GM23338 (cell line): Measurements from ENCODE around the gene APLNR. TPM values are rescaled to one million over a fixed set of nuclear protein-coding genes. Genes with fewer than 3 reads are reported as not detected.

Experiments used
- ATAC-seq: fragments of 200-7000 bp; cut with Tn5 transposase; 3 replicates; pipeline ENCODE4 v1.9.1; 2020
- DNase-seq: peaks from one replicate; pipeline ENCODE4 v3.0.0-alpha.2; 2015; ENCODE audit warnings: low spot score
- H2AFZ ChIP-seq: fragments of 200-600 bp; sonication (generic); 2 replicates; pipeline ENCODE4 v1.8.0; 2016; ENCODE audit warnings: antibody characterized with exemption, mild to moderate bottlenecking, moderate library complexity
- H3F3A ChIP-seq: fragments of 200-600 bp; sonication (generic); replicated peaks from 2 replicates; pipeline ENCODE4 v1.8.0; 2017; ENCODE audit warnings: antibody characterized with exemption, mixed run types, low read depth
- H3K27ac ChIP-seq: fragments of 200-600 bp; sonication (generic); 2 replicates; pipeline ENCODE4 v1.6.1; 2016; ENCODE audit warnings: low read depth
- H3K27me3 ChIP-seq: fragments of 200-600 bp; sonication (generic); 2 replicates; pipeline ENCODE4 v1.8.0; 2016; ENCODE audit warnings: mild to moderate bottlenecking, mixed run types, moderate library complexity; ENCODE audit not compliant: insufficient read depth
- H3K36me3 ChIP-seq: fragments of 200-600 bp; sonication (generic); 2 replicates; pipeline ENCODE4 v1.8.0; 2016; ENCODE audit warnings: mild to moderate bottlenecking; ENCODE audit not compliant: insufficient read depth
- H3K4me1 ChIP-seq: fragments of 200-600 bp; sonication (generic); 2 replicates; pipeline ENCODE4 v1.8.0; 2016; ENCODE audit warnings: mild to moderate bottlenecking, moderate library complexity; ENCODE audit not compliant: insufficient read depth
- H3K4me2 ChIP-seq: fragments of 200-600 bp; sonication (generic); 2 replicates; pipeline ENCODE4 v1.7.1; 2017; ENCODE audit warnings: mixed run types
- H3K4me3 ChIP-seq: fragments of 200-600 bp; sonication (generic); 2 replicates; pipeline ENCODE4 v1.6.1; 2016; ENCODE audit warnings: mixed run types
- H3K79me2 ChIP-seq: fragments of 200-600 bp; sonication (generic); replicated peaks from 2 replicates; pipeline ENCODE4 v1.8.0; 2017; ENCODE audit warnings: mild to moderate bottlenecking; ENCODE audit not compliant: insufficient read depth
- H3K9me2 ChIP-seq: fragments of 200-600 bp; sonication (generic); 2 replicates; pipeline ENCODE4 v1.8.0; 2017; ENCODE audit not compliant: insufficient read depth
- H4K20me1 ChIP-seq: fragments of 200-600 bp; sonication (generic); replicated peaks from 2 replicates; pipeline ENCODE4 v1.8.0; 2017; ENCODE audit warnings: mild to moderate bottlenecking; ENCODE audit not compliant: insufficient read depth
- H3K27ac Mint-ChIP-seq: 2 replicates; pipeline ENCODE4 v1.8.0; 2020; ENCODE audit warnings: inconsistent platforms, mild to moderate bottlenecking, moderate library complexity, mixed read lengths
- H3K27me3 Mint-ChIP-seq: 3 replicates; pipeline ENCODE4 v1.8.0; 2022; ENCODE audit warnings: low read depth, mild to moderate bottlenecking, moderate library complexity, mixed read lengths, inconsistent platforms; ENCODE audit not compliant: insufficient read depth, poor library complexity
- H3K36me3 Mint-ChIP-seq: 3 replicates; pipeline ENCODE4 v1.8.0; 2021; ENCODE audit warnings: low read depth, mild to moderate bottlenecking, inconsistent platforms, moderate library complexity, mixed read lengths
- H3K4me1 Mint-ChIP-seq: 3 replicates; pipeline ENCODE4 v1.8.0; 2020; ENCODE audit warnings: mild to moderate bottlenecking, inconsistent platforms, mixed read lengths
- H3K4me3 Mint-ChIP-seq: 3 replicates; pipeline ENCODE4 v1.8.0; 2021; ENCODE audit warnings: moderate library complexity, mild to moderate bottlenecking, inconsistent platforms, mixed read lengths
- H3K9me3 Mint-ChIP-seq: 3 replicates; pipeline ENCODE4 v1.8.0; 2020; ENCODE audit warnings: moderate library complexity, mild to moderate bottlenecking, inconsistent platforms, mixed read lengths
- CREB1 ChIP-seq: fragments of 250-450 bp; sonication (Bioruptor Pico); IDR thresholded peaks from 2 replicates; pipeline ENCODE4 v1.5.0; 2020; ENCODE audit warnings: low read depth, mild to moderate bottlenecking, moderate library complexity
- STAT1 ChIP-seq: IDR thresholded peaks from one replicate; pipeline ENCODE4 v1.6.1; 2016; ENCODE audit warnings: antibody characterized with exemption; ENCODE audit not compliant: unreplicated experiment
- ZNF114 ChIP-seq: fragments of 250-450 bp; sonication (Bioruptor Pico); IDR thresholded peaks from 2 replicates; pipeline ENCODE4 v1.5.0; 2020; ENCODE audit warnings: mild to moderate bottlenecking, moderate library complexity
- polyA plus RNA-seq: library from polyadenylated mRNA; unstranded; fragments of >200 nt; fragmentation: Nextera tagmentation; extraction: Ambion mirVana; gene quantifications from 2 replicates; pipeline ENCODE4 v1.2.1, GENCODE V29; 2016
- total RNA-seq: library from RNA; depleted of rRNA; stranded (reverse); fragments of >200 nt; shearing (Covaris generic); gene quantifications from 2 replicates; pipeline ENCODE4 v1.2.3, GENCODE V29; 2014
- TF ChIP-seq, protein P1 (sequence below): fragments of 250-450 bp; sonication (Bioruptor Pico); IDR thresholded peaks from 2 replicates; pipeline ENCODE4 v1.5.0; 2020; ENCODE audit warnings: mild to moderate bottlenecking, moderate library complexity
- TF ChIP-seq, protein P2 (sequence below): IDR thresholded peaks from one replicate; pipeline ENCODE4 v1.6.1; 2018; ENCODE audit warnings: antibody characterized with exemption; ENCODE audit not compliant: unreplicated experiment

The APLNR gene
- total and polyA plus RNA-seq, 2 experiments from 2014 or later = 0.10 TPM; not detected in 1

DNA sequence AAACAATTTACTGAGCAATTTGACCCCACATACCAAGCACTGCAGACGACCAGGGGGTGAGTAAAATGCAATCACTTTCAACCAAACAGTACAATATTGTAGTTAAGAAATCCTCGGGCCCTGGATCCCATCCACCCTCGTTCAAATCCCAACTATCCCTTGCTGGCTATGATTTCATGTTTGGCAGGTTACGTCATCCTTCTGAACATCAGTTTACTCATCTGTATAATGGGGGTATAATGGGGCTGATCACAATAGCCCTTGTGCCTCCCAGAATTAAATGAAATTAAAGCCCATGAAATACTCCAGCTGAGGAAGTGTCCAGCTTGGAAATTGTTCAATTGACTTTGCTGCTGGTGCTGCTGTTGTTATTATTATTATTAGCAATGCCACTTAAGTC is 20.6 kb downstream of the APLNR start (continued):
- TF ChIP-seq, protein P1, sequence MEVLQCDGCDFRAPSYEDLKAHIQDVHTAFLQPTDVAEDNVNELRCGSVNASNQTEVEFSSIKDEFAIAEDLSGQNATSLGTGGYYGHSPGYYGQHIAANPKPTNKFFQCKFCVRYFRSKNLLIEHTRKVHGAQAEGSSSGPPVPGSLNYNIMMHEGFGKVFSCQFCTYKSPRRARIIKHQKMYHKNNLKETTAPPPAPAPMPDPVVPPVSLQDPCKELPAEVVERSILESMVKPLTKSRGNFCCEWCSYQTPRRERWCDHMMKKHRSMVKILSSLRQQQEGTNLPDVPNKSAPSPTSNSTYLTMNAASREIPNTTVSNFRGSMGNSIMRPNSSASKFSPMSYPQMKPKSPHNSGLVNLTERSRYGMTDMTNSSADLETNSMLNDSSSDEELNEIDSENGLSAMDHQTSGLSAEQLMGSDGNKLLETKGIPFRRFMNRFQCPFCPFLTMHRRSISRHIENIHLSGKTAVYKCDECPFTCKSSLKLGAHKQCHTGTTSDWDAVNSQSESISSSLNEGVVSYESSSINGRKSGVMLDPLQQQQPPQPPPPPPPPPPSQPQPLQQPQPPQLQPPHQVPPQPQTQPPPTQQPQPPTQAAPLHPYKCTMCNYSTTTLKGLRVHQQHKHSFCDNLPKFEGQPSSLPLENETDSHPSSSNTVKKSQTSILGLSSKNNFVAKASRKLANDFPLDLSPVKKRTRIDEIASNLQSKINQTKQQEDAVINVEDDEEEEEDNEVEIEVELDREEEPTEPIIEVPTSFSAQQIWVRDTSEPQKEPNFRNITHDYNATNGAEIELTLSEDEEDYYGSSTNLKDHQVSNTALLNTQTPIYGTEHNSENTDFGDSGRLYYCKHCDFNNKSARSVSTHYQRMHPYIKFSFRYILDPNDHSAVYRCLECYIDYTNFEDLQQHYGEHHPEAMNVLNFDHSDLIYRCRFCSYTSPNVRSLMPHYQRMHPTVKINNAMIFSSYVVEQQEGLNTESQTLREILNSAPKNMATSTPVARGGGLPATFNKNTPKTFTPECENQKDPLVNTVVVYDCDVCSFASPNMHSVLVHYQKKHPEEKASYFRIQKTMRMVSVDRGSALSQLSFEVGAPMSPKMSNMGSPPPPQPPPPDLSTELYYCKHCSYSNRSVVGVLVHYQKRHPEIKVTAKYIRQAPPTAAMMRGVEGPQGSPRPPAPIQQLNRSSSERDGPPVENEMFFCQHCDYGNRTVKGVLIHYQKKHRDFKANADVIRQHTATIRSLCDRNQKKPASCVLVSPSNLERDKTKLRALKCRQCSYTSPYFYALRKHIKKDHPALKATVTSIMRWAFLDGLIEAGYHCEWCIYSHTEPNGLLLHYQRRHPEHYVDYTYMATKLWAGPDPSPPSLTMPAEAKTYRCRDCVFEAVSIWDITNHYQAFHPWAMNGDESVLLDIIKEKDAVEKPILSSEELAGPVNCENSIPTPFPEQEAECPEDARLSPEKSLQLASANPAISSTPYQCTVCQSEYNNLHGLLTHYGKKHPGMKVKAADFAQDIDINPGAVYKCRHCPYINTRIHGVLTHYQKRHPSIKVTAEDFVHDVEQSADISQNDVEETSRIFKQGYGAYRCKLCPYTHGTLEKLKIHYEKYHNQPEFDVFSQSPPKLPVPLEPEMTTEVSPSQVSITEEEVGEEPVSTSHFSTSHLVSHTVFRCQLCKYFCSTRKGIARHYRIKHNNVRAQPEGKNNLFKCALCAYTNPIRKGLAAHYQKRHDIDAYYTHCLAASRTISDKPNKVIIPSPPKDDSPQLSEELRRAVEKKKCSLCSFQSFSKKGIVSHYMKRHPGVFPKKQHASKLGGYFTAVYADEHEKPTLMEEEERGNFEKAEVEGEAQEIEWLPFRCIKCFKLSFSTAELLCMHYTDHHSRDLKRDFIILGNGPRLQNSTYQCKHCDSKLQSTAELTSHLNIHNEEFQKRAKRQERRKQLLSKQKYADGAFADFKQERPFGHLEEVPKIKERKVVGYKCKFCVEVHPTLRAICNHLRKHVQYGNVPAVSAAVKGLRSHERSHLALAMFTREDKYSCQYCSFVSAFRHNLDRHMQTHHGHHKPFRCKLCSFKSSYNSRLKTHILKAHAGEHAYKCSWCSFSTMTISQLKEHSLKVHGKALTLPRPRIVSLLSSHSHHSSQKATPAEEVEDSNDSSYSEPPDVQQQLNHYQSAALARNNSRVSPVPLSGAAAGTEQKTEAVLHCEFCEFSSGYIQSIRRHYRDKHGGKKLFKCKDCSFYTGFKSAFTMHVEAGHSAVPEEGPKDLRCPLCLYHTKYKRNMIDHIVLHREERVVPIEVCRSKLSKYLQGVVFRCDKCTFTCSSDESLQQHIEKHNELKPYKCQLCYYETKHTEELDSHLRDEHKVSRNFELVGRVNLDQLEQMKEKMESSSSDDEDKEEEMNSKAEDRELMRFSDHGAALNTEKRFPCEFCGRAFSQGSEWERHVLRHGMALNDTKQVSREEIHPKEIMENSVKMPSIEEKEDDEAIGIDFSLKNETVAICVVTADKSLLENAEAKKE (CRISPR knock-in tag) = no peak
- TF ChIP-seq STAT1 (no peak), ZNF114 (CRISPR knock-in tag) (no peak), CREB1 (no peak)

DNA sequence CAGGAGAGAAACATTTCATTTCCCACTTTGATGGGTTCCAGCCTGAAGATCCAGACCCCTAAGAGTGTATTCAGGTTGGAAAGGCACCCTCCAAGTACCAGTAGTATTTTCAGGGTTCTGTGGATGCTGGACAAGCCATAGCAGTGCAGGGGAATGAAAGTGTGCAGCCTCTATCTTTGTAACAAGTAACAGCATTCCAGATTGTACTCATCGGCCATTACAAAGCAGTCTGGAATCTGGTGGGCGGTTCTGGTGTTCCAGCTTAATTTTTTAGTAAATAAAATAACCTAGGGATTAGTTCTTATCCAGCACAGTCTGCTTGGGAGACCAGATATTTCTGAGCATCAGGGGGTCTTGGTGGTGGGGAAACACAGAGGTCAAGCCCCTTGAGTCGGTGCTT is 22.6 kb downstream of the APLNR start:
- H3K4me1 Mint-ChIP-seq = peaks cover 2% of the 10 kb centered on the region; the same call in 1 of the 3 replicates
- DNase-seq (no peak), ATAC-seq (no peak)
- no peaks in the 10 kb centered on the region for H3F3A ChIP-seq
- H3K27ac ChIP-seq = no peak overlapping the region
- H3K9me2 ChIP-seq = peaks cover 18% of the 10 kb centered on the region; the same call in 1 of the 2 replicates
- H3K4me3 ChIP-seq = no peak overlapping the region
- H2AFZ ChIP-seq = peak overlapping the region; percentile 64
- peaks cover 5% of the 10 kb centered on the region for H3K27me3 Mint-ChIP-seq
- peaks cover 27% of the 10 kb centered on the region for H3K4me1 ChIP-seq
- H3K79me2 ChIP-seq = no peaks in the 10 kb centered on the region
- H3K27me3 ChIP-seq = no peaks in the 10 kb centered on the region
- no peak overlapping the region for H3K4me3 Mint-ChIP-seq
- H4K20me1 ChIP-seq = no peaks in the 10 kb centered on the region
- H3K36me3 ChIP-seq = no peaks in the 10 kb centered on the region
- H3K4me2 ChIP-seq = peak overlapping the region; percentile 85; the same call in 1 of the 2 replicates
- H3K36me3 Mint-ChIP-seq = peaks cover 3% of the 10 kb centered on the region; the same call in 1 of the 3 replicates
- no peak overlapping the region for H3K27ac Mint-ChIP-seq
- H3K9me3 Mint-ChIP-seq = no peaks in the 10 kb centered on the region; the same call in 2 of the 3 replicates
- TF ChIP-seq, protein P1 (CRISPR knock-in tag) = no peak
- TF ChIP-seq ZNF114 (CRISPR knock-in tag) = no peak
- TF ChIP-seq, protein P2, sequence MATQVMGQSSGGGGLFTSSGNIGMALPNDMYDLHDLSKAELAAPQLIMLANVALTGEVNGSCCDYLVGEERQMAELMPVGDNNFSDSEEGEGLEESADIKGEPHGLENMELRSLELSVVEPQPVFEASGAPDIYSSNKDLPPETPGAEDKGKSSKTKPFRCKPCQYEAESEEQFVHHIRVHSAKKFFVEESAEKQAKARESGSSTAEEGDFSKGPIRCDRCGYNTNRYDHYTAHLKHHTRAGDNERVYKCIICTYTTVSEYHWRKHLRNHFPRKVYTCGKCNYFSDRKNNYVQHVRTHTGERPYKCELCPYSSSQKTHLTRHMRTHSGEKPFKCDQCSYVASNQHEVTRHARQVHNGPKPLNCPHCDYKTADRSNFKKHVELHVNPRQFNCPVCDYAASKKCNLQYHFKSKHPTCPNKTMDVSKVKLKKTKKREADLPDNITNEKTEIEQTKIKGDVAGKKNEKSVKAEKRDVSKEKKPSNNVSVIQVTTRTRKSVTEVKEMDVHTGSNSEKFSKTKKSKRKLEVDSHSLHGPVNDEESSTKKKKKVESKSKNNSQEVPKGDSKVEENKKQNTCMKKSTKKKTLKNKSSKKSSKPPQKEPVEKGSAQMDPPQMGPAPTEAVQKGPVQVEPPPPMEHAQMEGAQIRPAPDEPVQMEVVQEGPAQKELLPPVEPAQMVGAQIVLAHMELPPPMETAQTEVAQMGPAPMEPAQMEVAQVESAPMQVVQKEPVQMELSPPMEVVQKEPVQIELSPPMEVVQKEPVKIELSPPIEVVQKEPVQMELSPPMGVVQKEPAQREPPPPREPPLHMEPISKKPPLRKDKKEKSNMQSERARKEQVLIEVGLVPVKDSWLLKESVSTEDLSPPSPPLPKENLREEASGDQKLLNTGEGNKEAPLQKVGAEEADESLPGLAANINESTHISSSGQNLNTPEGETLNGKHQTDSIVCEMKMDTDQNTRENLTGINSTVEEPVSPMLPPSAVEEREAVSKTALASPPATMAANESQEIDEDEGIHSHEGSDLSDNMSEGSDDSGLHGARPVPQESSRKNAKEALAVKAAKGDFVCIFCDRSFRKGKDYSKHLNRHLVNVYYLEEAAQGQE = no peak
